Dermis blood vessel endothelial cell (primary cell): ENCODE data around the gene SPRYD4. TPM values are rescaled to one million over a fixed set of nuclear protein-coding genes. Genes with fewer than 3 reads are reported as not detected.
A peak's percentile ranks its signal among the peaks of the same experiment; 100 is the strongest.
"Not testable (repeated sequence)": the region's sequence is repeated elsewhere in the genome, so short reads cannot be mapped to it uniquely, and the experiment has no call there.

Experiments used
- DNase-seq: peaks from one replicate; pipeline ENCODE4 v3.0.0; 2010
- total RNA-seq: library from RNA; depleted of rRNA; stranded (reverse); fragments of >200 nt; gene quantifications from 2 replicates; pipeline ENCODE4 v1.2.3, GENCODE V29; 2014

Gene SPRYD4
- total RNA-seq, 1 donor from 2014 or later = 2.4 TPM

GRCh38 chr12:56476972-56477432 is 8.6 kb downstream of the SPRYD4 start:
- no peak for DNase-seq

GRCh38 chr12:56477521-56478225 is 9.3 kb downstream of the SPRYD4 start:
- no peak for DNase-seq

- DNase-seq = no peak
Measured at GRCh38 chr12:56479625-56480024, 11.2 kb downstream of the SPRYD4 start.

GRCh38 chr12:56484566-56484965 is 16.2 kb downstream of the SPRYD4 start:
- DNase-seq = no peak

GRCh38 chr12:56486694-56487093 is 18.3 kb downstream of the SPRYD4 start:
- no peak for DNase-seq

- peak; percentile 32 for DNase-seq
Measured at GRCh38 chr12:56487448-56488040, 19.2 kb downstream of the SPRYD4 start.

- DNase-seq = peak; percentile 77
Measured at GRCh38 chr12:56488041-56488955, 19.9 kb downstream of the SPRYD4 start, which contains the start of gene GLS2. Gene GLS2, minus strand, starts transcription at chr12:56488161. Its CDS starts 43 bp downstream, at chr12:56488118.

- no peak for DNase-seq
Measured at GRCh38 chr12:56490360-56490759, 22.0 kb downstream of the SPRYD4 start.

- DNase-seq = not testable (repeated sequence)
Measured at GRCh38 chr12:56493409-56494105, 25.2 kb downstream of the SPRYD4 start.

- not testable (repeated sequence) for DNase-seq
Measured at GRCh38 chr12:56494106-56494415, 25.7 kb downstream of the SPRYD4 start.

GRCh38 chr12:56494481-56494880 is 26.1 kb downstream of the SPRYD4 start:
- not testable (repeated sequence) for DNase-seq

- DNase-seq = peak; percentile 36
Measured at GRCh38 chr12:56496704-56497103, 28.3 kb downstream of the SPRYD4 start.

- DNase-seq = not testable (repeated sequence)
Measured at GRCh38 chr12:56498126-56498902, 29.9 kb downstream of the SPRYD4 start.

GRCh38 chr12:56499452-56499851 is 31.1 kb downstream of the SPRYD4 start:
- not testable (repeated sequence) for DNase-seq

- not testable (repeated sequence) for DNase-seq
Measured at GRCh38 chr12:56499879-56500278, 31.5 kb downstream of the SPRYD4 start.

GRCh38 chr12:56510786-56511185 is 42.4 kb downstream of the SPRYD4 start:
- DNase-seq = no peak

GRCh38 chr12:56514014-56514318 is 45.6 kb downstream of the SPRYD4 start:
- DNase-seq = not testable (repeated sequence)

GRCh38 chr12:56517854-56518253 is 49.5 kb downstream of the SPRYD4 start:
- DNase-seq = no peak

- peak; percentile 48 for DNase-seq
Measured at GRCh38 chr12:56518570-56518969, 50.2 kb downstream of the SPRYD4 start.

- peak; percentile 68 for DNase-seq
Measured at GRCh38 chr12:56520048-56520447, 51.7 kb downstream of the SPRYD4 start.

GRCh38 chr12:56520506-56520905 is 52.1 kb downstream of the SPRYD4 start:
- DNase-seq = peak; percentile 26

GRCh38 chr12:56521209-56521589 is 52.8 kb downstream of the SPRYD4 start:
- no peak for DNase-seq
